Body of pancreas (tissue), 4 donors: ENCODE measurements around the gene TOM1L2. TPM values are rescaled to one million over a fixed set of nuclear protein-coding genes. Genes with fewer than 3 reads are reported as not detected.

Experiments
- ATAC-seq: fragments of 150-250 bp; one replicate; pipeline ENCODE4 v1.9.1; 2016
- DNase-seq, 4 donors: peaks; one replicate each; pipeline ENCODE4 v3.0.0-alpha.2; 2019
- H3K27ac ChIP-seq, 4 donors: fragments of 200-600 bp; sonication (generic); 1 replicate in 3 of 4; 2 replicates in 1 of 4; pipeline versions ENCODE4 v1.5.1 to v1.6.1; 2016 to 2019; ENCODE audit warnings: mild to moderate bottlenecking in 1 of 4, mixed read lengths in 1 of 4, moderate library complexity in 1 of 4
- H3K27me3 ChIP-seq, 2 donors: fragments of 200-600 bp; sonication (generic); one replicate each; pipeline ENCODE4 v1.6.0; 2016; ENCODE audit warnings: mild to moderate bottlenecking in 1 of 2
- H3K36me3 ChIP-seq, 2 donors: fragments of 200-600 bp; sonication (generic); replicated peaks in 1 of 2; 2 replicates each; pipeline ENCODE4 v1.5.1; 2016; ENCODE audit warnings: low read depth in 2 of 2; ENCODE audit not compliant: insufficient read depth in 1 of 2
- H3K4me1 ChIP-seq: fragments of 200-600 bp; sonication (generic); one replicate; pipeline ENCODE4 v1.6.0; 2016
- H3K4me3 ChIP-seq, 2 donors: fragments of 200-600 bp; sonication (generic); 1 replicate in 1 of 2; 2 replicates in 1 of 2; pipeline ENCODE4 v1.5.1; 2016 to 2019
- H3K9me3 ChIP-seq, 3 donors: fragments of 200-600 bp; sonication (generic); 1 replicate in 2 of 3; 2 replicates in 1 of 3; pipeline ENCODE4 v1.5.1; 2016
- POLR2A ChIP-seq, 3 donors: fragments of 450-650 bp; IDR thresholded peaks; one replicate each; pipeline ENCODE4 v1.6.1; 2016; ENCODE audit warnings: antibody characterized with exemption in 3 of 3, mild to moderate bottlenecking in 2 of 3
- whole genome bisulfite sequencing, 2 donors: methylation state at CpG; one replicate each; pipeline ENCODE4 v1.1.5; 2017; 5-methylcytosine and 5-hydroxymethylcytosine counted together
- intact Hi-C: fragments of 100-400 bp; cut with DNase I; formaldehyde crosslinking; loops from one replicate; pipeline ENCODE4 v1.15.1; 2023
- total RNA-seq, 2 donors: library from RNA; depleted of rRNA; stranded (reverse); fragments of >200 nt; gene quantifications; one replicate each; pipeline ENCODE4 v1.1.0, GENCODE V29; 2016
- TF ChIP-seq, protein P1 (sequence below), 7 experiments: fragments of 450-650 bp in 4 of 7; fragments of 200-600 bp in 3 of 7; sonication (generic) in 3 of 7; IDR thresholded peaks; one replicate each; pipeline ENCODE4 v1.5.1; 2016 to 2019; ENCODE audit warnings: antibody characterized with exemption in 7 of 7

Gene TOM1L2
- total RNA-seq, 2 donors from 2014 or later, result 35.9 to 55.8 TPM

DNA sequence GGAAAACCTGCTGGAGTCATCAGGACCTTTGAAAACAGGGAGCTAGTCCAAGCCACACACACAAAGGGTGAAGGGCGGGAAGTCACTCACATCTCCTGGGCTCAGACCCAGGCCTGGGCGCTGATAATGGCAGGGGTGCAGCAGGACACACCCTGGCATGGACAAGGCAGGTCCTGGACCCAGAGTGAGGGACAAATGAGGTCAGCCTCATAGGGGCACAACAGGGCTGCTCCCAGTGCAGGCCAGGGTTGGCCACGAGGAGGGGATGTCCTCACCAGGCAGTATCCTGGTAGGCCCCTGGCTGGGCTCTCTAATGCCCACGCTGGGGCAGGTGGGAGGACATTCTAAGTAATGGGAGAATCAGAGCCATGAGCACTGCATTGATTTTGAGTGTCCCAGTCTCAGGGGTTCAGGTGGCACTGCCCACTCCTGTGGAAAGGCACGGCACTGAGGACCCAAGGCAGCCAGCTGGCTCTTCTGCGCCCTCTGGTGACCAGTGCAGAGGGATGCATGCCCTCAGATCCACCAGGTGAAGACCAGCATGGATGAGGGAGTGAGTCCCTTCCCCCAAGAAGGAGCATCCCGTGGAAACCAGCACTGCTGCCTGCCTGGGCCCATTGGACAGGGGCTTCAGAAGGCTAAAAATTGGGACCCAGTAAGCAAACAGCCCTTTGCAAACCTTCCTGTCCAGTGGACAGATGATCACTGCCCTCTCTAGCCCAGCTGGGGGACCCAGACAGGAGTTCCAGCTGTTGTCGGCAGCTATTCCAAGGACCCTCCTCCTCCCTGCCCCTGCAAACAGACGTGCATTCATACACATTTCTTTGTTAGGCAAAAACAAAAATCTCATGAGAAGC is 112.1 kb downstream of the TOM1L2 start:
- DNase-seq, result peak; percentile 72 to 74 (median 73)
- no peaks in the 10 kb centered on the region for H3K9me3 ChIP-seq
- no peak for TF ChIP-seq POLR2A (IDR thresholded peaks at IDR 0.05)
- TF ChIP-seq, protein P1, sequence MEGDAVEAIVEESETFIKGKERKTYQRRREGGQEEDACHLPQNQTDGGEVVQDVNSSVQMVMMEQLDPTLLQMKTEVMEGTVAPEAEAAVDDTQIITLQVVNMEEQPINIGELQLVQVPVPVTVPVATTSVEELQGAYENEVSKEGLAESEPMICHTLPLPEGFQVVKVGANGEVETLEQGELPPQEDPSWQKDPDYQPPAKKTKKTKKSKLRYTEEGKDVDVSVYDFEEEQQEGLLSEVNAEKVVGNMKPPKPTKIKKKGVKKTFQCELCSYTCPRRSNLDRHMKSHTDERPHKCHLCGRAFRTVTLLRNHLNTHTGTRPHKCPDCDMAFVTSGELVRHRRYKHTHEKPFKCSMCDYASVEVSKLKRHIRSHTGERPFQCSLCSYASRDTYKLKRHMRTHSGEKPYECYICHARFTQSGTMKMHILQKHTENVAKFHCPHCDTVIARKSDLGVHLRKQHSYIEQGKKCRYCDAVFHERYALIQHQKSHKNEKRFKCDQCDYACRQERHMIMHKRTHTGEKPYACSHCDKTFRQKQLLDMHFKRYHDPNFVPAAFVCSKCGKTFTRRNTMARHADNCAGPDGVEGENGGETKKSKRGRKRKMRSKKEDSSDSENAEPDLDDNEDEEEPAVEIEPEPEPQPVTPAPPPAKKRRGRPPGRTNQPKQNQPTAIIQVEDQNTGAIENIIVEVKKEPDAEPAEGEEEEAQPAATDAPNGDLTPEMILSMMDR (IDR thresholded peaks at IDR 0.05), result peak; percentile 85 to 97 (median 95)

DNA sequence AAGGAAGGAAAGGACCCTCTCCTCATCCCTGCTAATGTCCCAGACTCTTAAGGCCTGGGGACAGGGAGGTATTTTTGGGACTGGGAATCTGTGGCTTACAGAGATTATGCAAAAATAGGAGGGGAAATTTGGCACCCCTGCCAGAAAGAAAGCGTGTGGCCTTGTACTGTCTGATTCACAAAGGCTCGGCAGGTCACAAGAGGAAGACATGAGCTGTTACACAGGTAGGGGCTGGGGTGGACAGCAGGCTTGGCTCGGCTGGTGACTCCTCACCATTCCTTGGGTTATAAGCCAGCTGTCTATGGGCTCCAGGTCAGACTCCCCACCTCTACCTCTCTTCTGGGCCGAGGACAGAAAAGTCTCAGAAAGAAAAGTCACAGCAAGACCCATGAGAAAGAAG is 114.7 kb downstream of the TOM1L2 start:
- Histone ChIP-seq H3K27me3 (no peaks in the 10 kb centered on the region), H3K36me3 (no peaks in the 10 kb centered on the region), H3K9me3 (no peaks in the 10 kb centered on the region), H3K4me3 (no peak overlapping the region), H3K4me1 (peaks cover 10% of the 10 kb centered on the region), H3K27ac (no peak overlapping the region)
- TF ChIP-seq, protein P1 (IDR thresholded peaks at IDR 0.05), result no peak
- no peak for TF ChIP-seq POLR2A (IDR thresholded peaks at IDR 0.05)
- 81 to 86% methylated on average over 4 of the region's 4 CpGs for WGBS, 2 donors
- intact Hi-C loops, result loop anchor here (5.0 kb wide), 1 partner anchor 40 kb away; no protein-coding TSS in a partner anchor
- ATAC-seq (no peak), DNase-seq (no peak)

More for the DNA sequence above, 112.1 kb downstream of the TOM1L2 start:
- Histone ChIP-seq H3K27me3 (no peaks in the 10 kb centered on the region), H3K27ac (no peak overlapping the region), H3K4me3 (no peak overlapping the region), H3K36me3 (no peaks in the 10 kb centered on the region), H3K4me1 (peaks cover 10% of the 10 kb centered on the region)
- 41 to 44% methylated on average over 2 to 9 of the region's 9 CpGs for WGBS, 2 donors
- intact Hi-C loops, result loop anchor here (5.0 kb wide), 1 partner anchor 43 kb away; no protein-coding TSS in a partner anchor
- peak; percentile 91 for ATAC-seq

DNA sequence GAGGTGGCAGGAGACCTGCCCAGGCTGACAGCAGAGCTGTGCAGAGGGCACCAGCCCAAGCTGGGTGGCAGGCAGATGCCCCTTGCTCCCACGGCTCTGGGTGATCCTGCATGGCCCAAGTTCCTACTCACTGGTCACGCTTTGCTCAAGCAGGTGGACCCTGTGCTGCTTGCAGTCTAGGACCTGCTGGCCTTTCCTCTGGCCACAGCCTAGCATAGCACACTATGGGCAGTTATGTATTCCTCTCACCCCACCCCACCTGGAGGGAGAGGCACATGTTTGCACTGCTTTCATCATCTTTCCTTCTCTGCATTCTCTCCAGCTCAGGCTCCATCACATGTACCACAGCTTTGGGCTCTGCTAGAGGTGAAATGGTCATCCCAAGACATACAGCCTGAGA is 115.8 kb downstream of the TOM1L2 start:
- TF ChIP-seq, protein P1 (IDR thresholded peaks at IDR 0.05), result no peak
- no peak for TF ChIP-seq POLR2A (IDR thresholded peaks at IDR 0.05)
- H3K27ac ChIP-seq, result peak overlapping the region in 2 of 4 donors; percentile 32 to 54
- H3K36me3 ChIP-seq, result no peaks in the 10 kb centered on the region
- intact Hi-C loops, result loop anchor here (5.0 kb wide), 1 partner anchor 39 kb away; no protein-coding TSS in a partner anchor
- ATAC-seq, result no peak
- peaks cover 10% of the 10 kb centered on the region for H3K4me1 ChIP-seq
- no peak overlapping the region for H3K4me3 ChIP-seq
- no peaks in the 10 kb centered on the region for H3K27me3 ChIP-seq
- no peak for DNase-seq
- no peaks in the 10 kb centered on the region for H3K9me3 ChIP-seq
- 60 to 88% methylated on average over 1 to 2 of the region's 2 CpGs for WGBS, 2 donors

DNA sequence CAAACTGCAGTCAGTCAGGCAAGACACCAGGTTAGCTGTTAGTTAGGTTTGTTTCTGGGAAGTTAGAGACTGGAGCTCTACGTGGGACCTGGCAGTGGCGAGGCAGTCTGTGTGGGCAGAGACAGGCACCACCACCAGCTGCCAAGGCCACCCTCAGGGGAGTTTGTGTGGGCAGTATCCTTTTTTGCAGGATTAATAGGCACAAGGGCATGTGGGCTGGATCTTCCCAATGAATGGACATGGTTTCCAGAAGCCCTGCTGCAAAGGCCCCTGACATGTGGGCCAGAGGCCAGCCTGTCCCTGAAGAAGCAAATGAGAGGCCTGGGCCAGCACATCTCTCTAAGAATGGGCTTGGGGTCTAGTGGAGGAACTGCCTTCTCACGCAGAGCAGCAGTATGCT is 116.2 kb downstream of the TOM1L2 start:
- Histone ChIP-seq H3K4me1 (peaks cover 10% of the 10 kb centered on the region), H3K27ac (peak overlapping the region in 2 of 4 donors; percentile 32 to 54), H3K4me3 (no peak overlapping the region), H3K27me3 (no peaks in the 10 kb centered on the region), H3K9me3 (no peaks in the 10 kb centered on the region), H3K36me3 (no peaks in the 10 kb centered on the region)
- peak in 1 of 4 donors; percentile 44 for DNase-seq
- no peak for TF ChIP-seq POLR2A (IDR thresholded peaks at IDR 0.05)
- TF ChIP-seq, protein P1 (IDR thresholded peaks at IDR 0.05), result no peak
- WGBS, 2 donors, result 29 to 32% methylated on average over 3 of the region's 3 CpGs
- no peak for ATAC-seq
- intact Hi-C loops, result loop anchor here (5.0 kb wide), 1 partner anchor 39 kb away; no protein-coding TSS in a partner anchor
